ENCODE measurements around the gene HECW1. TPM values are rescaled to one million over a fixed set of nuclear protein-coding genes. Genes with fewer than 3 reads are reported as not detected.
A peak's percentile ranks its signal among the peaks of the same experiment; 100 is the strongest.

Gene HECW1
- total RNA-seq, 1 experiment from 2014 or later: 2.7 TPM

DNA sequence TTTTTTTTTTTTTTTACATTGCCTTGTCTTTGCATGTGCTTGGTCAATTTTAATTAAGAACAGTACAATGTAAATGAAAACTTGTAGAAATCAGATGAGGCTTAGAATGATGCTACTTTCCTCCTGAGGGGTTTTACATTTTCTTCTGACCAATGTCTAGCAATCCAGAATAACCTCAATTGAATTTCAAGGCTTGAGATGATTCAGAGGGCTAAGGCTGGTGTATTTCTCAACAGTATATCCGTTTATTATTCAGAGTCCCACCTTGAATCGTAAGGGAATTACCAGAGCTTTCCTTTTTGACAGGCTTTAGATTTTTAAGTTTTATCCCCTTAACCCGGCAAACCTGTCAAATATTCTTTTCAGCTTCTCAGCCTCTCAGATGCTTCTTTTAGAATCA, 239.2 kb downstream of the HECW1 start:
- POLR2A ChIA-PET (ENCODE audit: unreplicated experiment): no interaction called here
- BruUV-seq (replicated peaks): no TSS peak
- no peaks in the 10 kb centered on the region for H3K36me3 ChIP-seq (ENCODE audit: low read depth)
- 0 out of 2 replicates have a peak, but pooled peaks cover 5% of the 10 kb centered on the region for H3K9me3 ChIP-seq (ENCODE audit: insufficient read depth, low read depth)
- intact Hi-C loops (cut with micrococcal nuclease; ENCODE audit: unreplicated experiment): no loop called here
- CTCF ChIA-PET: no interaction called here
- DNase-seq: no peak
- no peaks in the 10 kb centered on the region for H3K9me2 ChIP-seq (ENCODE audit: insufficient read depth)
- H2AFZ ChIP-seq: no peak overlapping the region
- no peak overlapping the region for H3K27ac ChIP-seq
- H3K4me2 ChIP-seq: no peak overlapping the region
- no peak overlapping the region for H3K4me3 ChIP-seq
- no peaks in the 10 kb centered on the region for H4K20me1 ChIP-seq (ENCODE audit: insufficient read depth)
- no peaks in the 10 kb centered on the region for H3K4me1 ChIP-seq (replicated peaks; ENCODE audit: insufficient read depth)
- H3K79me2 ChIP-seq (ENCODE audit: low read depth): no peaks in the 10 kb centered on the region
- no peaks in the 10 kb centered on the region for H3F3A ChIP-seq (ENCODE audit: insufficient read depth, low read depth)
- TF ChIP-seq, protein P1, sequence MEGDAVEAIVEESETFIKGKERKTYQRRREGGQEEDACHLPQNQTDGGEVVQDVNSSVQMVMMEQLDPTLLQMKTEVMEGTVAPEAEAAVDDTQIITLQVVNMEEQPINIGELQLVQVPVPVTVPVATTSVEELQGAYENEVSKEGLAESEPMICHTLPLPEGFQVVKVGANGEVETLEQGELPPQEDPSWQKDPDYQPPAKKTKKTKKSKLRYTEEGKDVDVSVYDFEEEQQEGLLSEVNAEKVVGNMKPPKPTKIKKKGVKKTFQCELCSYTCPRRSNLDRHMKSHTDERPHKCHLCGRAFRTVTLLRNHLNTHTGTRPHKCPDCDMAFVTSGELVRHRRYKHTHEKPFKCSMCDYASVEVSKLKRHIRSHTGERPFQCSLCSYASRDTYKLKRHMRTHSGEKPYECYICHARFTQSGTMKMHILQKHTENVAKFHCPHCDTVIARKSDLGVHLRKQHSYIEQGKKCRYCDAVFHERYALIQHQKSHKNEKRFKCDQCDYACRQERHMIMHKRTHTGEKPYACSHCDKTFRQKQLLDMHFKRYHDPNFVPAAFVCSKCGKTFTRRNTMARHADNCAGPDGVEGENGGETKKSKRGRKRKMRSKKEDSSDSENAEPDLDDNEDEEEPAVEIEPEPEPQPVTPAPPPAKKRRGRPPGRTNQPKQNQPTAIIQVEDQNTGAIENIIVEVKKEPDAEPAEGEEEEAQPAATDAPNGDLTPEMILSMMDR (conservative IDR thresholded peaks at IDR 0.05): no peak
- no peak for TF ChIP-seq EZH2 (IDR thresholded peaks at IDR 0.05; ENCODE audit: low read depth)
- peaks cover 27% of the 10 kb centered on the region for H3K27me3 ChIP-seq (ENCODE audit: insufficient read depth, low read depth)

DNA sequence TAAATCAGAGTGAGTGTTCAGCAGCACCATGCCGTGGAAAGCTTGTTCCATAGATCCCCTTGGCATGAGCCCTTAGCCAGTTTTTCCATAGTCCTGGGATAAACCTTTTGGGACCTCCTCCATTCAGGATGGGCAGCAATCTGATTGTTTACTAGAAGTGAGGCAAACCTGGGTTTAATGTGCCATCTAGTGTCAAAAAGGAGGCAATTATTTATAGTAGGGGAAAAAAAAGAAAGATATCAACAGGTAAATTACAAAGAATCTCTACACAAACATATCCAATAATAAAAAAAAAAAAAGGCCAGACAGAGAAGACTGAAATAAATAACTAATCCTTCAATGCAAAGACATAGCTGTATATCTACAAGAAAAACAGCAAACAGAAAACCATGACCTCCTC, 241.5 kb downstream of the HECW1 start:
- POLR2A ChIA-PET (ENCODE audit: unreplicated experiment): no interaction called here
- H3K27me3 ChIP-seq (ENCODE audit: insufficient read depth, low read depth): peaks cover 23% of the 10 kb centered on the region
- H3K27ac ChIP-seq: no peak overlapping the region
- TF ChIP-seq, protein P1 (conservative IDR thresholded peaks at IDR 0.05): peak; percentile 33; the same call in 1 of the 2 replicates
- no peak for TF ChIP-seq EZH2 (IDR thresholded peaks at IDR 0.05; ENCODE audit: low read depth)
- intact Hi-C loops (cut with micrococcal nuclease; ENCODE audit: unreplicated experiment): no loop called here
- no TSS peak for BruUV-seq (replicated peaks)
- no peak overlapping the region for H3K4me2 ChIP-seq
- no peak overlapping the region for H3K4me3 ChIP-seq
- no peaks in the 10 kb centered on the region for H3K4me1 ChIP-seq (replicated peaks; ENCODE audit: insufficient read depth)
- no peaks in the 10 kb centered on the region for H4K20me1 ChIP-seq (ENCODE audit: insufficient read depth)
- 0 out of 2 replicates have a peak, but pooled peaks cover 5% of the 10 kb centered on the region for H3K9me3 ChIP-seq (ENCODE audit: insufficient read depth, low read depth)
- no peak overlapping the region for H2AFZ ChIP-seq
- no peaks in the 10 kb centered on the region for H3F3A ChIP-seq (ENCODE audit: insufficient read depth, low read depth)
- DNase-seq: no peak
- no peaks in the 10 kb centered on the region for H3K9me2 ChIP-seq (ENCODE audit: insufficient read depth)
- CTCF ChIA-PET: no interaction called here
- H3K36me3 ChIP-seq (ENCODE audit: low read depth): no peaks in the 10 kb centered on the region
- no peaks in the 10 kb centered on the region for H3K79me2 ChIP-seq (ENCODE audit: low read depth)

DNA sequence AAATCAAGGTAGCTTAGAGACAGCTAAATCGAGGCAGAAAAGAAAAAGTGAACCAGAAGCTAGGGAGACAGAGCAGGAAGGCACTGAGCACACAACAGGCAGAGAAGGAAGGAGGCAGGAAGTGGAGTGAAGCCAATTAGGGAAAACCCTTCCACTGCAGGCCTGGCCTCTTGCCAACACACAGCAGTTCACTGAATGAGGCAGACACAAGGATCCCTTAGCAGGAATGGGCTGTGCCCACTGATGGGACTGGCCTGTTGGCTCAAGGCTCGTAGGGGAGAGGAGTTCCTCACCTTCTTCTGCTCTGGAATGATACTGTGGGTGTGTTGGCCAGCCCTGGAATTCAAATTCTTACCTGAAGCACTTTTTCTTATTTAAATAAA, 250.2 kb downstream of the HECW1 start:
- no peaks in the 10 kb centered on the region for H3K36me3 ChIP-seq (ENCODE audit: low read depth)
- no peak for TF ChIP-seq EZH2 (IDR thresholded peaks at IDR 0.05; ENCODE audit: low read depth)
- TF ChIP-seq, protein P1 (conservative IDR thresholded peaks at IDR 0.05): no peak
- H3K79me2 ChIP-seq (ENCODE audit: low read depth): no peaks in the 10 kb centered on the region
- no peak overlapping the region for H3K27ac ChIP-seq
- H3K9me3 ChIP-seq (ENCODE audit: insufficient read depth, low read depth): no peaks in the 10 kb centered on the region
- no peaks in the 10 kb centered on the region for H3F3A ChIP-seq (ENCODE audit: insufficient read depth, low read depth)
- H4K20me1 ChIP-seq (ENCODE audit: insufficient read depth): no peaks in the 10 kb centered on the region
- ChIA-PET POLR2A (ENCODE audit: unreplicated experiment) (no interaction called here), CTCF (no interaction called here)
- no peaks in the 10 kb centered on the region for H3K4me1 ChIP-seq (replicated peaks; ENCODE audit: insufficient read depth)
- peak in 1 of 2 experiments; percentile 3 for DNase-seq
- no peak overlapping the region for H3K4me3 ChIP-seq
- H3K9me2 ChIP-seq (ENCODE audit: insufficient read depth): no peaks in the 10 kb centered on the region
- H3K27me3 ChIP-seq (ENCODE audit: insufficient read depth, low read depth): peaks cover 41% of the 10 kb centered on the region
- no peak overlapping the region for H2AFZ ChIP-seq
- H3K4me2 ChIP-seq: no peak overlapping the region
- BruUV-seq (replicated peaks): no TSS peak
- intact Hi-C loops (cut with micrococcal nuclease; ENCODE audit: unreplicated experiment): no loop called here

Measured in PC-9 (cell line).